Stimulated activated CD4-positive, alpha-beta T cell treated with anti-CD3 and anti-CD28 coated beads, TNF-alpha, amount 100 ng/mL, for 1 hour (primary cell): Measurements from ENCODE around the gene RMDN3.

ENCODE experiments used
- DNase-seq, 3 donors: peaks; one replicate each; pipeline ENCODE4 v3.0.0-alpha.2; 2020; ENCODE audit warnings: low read depth in 3 of 3, low spot score in 1 of 3

Gene RMDN3

DNA sequence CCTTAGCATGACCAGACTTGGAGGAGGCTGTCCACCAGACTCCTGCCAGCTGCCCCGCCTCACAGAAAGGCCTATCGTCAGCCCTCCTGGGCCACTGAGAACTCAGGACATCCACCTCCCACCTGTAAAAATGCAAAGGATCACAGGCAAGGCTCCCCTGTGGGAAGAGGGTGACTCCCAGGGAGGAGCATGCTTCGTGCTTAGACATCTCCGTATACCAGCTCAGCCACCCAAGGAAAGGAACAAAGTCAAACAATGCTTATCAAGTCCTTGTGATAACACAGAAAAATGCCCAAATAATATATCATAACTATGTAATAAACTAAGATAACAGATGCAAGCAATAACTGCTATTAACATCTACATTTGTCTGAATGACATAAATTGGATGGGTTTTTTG lies 4.2 kb downstream of the RMDN3 start:
- DNase-seq, result no peak

DNA sequence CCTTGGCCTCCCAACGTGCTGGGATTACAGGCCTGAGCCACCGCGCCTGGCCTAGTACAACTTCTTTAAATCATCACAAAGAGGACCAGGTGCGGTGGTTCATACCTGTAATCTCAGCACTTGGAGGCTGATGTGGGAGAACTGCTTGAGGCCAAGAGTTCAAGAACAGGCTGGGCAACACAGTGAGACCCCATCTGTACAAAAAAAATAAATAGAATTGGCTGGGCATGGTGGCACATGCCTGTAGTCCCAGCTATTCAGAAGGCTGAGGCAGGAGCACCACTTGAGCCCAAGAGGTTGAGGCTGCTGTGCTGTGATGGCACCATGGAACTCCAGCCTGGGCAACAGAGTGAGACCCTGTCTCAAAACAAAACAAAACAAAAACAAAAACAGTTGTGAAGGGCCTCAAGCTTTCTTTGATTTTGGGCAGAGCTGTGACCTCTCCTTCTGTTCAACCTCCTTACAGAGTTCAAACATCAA lies 5.9 kb downstream of the RMDN3 start:
- DNase-seq, result no peak

DNA sequence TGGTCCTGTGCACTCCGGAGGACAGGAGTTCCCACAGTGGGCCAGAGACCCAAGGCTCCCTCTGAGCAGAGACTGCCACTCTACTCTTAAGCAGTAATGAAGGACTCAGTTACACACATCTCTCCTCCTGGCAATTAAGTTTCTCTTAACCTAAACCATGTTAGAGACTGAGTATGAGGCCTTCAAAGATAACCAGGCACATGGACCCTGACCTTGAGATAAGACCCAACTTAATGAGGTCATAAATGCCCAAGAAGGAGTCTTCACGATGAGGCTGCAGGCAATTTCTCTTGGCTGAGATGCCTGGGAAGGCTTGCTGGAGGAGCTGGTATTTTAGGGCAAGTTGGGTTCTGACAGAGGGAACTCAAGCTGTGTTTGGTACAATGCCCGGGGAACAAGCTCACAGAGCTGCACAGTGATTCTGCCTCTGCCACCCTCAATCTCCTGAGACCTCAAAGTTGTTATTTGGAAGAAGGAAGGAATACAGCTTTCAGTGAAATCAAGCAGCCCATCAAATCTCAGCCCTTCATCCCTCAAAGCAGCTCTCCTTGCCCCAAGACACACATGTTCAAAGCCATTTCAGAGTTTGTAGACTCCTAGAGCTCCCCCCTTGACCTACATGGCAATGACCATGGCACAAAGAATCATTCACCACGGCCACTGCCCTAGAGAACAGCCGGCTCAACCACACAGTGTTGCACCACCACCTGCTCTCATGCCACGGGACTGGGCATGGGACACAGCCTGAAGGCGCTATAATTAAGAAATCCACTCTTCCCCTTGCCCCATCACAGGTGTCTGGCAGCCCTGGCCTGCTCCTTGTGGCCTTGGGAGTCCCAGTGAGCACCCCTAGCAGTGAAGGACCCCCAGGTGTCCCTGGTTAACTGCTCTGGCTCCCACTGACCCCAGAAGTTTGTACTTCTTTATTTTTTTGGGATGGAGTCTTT lies 7.1 kb downstream of the RMDN3 start:
- DNase-seq, result no peak

DNA sequence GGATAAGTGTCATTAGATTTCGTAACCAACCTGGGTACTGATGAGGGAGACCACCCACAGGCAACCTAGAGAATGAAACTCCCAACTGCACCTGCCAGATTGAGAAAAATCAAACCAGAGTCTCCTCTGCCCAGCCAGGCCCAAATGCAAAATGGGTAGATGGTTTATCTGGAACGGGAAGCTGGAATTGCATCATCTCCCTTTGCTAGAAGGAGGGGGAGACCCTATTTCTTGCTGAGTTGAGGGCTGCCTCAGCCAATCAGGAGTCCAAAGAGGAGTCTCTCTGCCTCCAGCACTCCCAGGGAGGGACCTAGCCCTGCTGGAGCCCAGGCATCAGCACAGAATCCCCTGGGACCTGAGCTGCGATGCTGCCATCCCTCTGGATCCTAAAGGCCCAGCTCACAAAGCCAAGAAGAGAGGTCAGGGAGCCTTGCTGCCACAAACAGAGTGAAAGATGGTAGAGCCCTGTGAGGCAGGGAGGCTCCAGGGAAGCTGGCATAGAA lies 8.1 kb downstream of the RMDN3 start:
- no peak for DNase-seq

DNA sequence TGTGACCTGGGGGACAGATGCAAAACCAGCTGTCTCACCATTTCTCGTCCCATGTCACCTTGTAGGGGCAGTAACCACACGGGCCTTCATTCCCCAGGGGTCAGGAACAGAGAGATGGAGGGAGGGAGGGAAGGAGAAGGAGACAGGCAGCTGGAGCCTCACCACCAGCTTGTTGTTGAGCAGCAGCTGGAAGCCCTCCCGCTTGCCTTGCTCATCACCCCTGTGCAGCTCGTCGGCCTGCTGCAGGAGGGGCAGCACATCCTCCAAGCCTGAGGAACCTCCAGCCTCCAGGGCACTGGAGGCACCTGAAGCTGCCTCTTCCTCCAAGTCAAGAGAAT lies 10.3 kb downstream of the RMDN3 start:
- no peak for DNase-seq

DNA sequence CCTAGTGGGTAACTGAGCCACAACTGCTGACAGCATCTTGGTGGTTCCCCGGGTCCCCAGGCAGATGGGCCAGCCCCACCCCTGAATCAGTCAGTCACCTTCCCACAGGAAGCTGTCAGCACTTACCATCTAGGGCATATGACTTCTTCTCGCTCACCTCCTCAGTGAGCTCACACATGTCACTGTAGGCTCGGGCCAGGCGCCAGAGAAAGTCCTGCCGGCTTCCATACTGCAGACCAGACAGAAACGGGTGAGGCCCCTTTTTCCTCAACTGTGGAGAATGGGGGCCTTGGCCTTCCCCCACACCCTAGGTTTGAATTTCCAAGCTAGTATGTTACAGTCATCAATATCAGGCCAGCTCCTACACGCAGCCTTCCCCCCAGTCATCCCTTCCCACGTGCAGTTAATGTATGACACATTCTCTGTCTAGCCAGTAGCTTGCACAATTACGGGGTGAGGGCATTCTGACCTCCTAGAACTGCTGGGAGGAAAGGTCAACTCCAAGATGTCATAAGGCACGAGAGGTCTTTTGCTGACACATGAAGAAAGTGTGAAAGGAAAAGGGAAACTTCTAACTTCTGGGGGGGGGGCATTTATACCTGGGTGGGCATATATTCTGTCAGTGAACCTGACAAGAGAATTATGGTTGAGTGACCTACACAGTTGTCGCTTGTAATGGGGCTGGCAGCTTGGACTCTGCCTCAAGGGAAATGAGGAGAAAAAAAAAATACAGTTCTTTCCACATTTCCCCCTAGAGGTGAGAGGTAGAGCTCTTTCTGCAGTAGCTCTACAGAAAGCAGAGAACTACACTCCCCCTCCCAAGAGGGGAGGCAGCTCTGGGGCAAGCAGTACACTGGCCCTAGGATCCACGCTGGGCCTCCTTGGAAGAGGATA lies 10.9 kb downstream of the RMDN3 start:
- no peak for DNase-seq

DNA sequence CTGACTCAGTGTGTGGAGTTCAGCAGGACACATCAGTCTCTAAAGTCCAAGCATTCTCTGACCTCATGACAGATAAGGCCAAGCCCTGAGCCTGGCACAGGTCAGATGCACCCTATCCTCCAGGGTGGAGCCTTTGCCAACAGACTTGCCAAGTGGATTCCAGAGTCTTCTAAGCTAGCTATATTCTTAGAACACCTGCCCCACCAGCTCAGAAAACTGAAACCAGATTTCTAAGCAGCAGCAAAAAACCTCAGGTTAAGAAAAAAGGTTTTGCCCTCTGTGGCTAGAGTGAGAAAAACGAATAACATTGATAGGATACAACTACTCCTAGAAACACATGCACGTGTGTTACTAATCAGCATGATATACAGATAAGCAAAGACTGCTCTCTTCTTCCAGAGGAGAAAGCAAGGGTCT lies 11.6 kb downstream of the RMDN3 start:
- DNase-seq, result no peak

DNA sequence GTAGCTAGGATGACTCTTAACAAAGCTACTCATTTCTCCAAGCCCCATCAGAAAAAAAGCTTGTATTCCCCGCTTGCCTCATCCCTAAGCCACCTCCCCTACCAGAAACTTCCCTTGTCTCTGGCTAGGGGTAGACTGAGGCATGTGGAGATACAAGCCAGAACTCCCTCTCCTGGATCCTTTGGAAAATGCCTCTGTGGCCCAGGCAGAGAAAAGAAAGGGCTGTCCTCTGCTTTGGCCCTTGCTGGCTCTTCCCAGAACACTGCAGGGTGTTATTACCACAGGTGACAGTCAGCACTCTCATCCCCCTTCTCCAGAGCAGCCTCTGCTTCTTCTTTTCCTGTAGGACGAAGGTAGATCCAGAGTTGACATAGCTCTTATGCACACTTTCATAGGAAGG lies 15.2 kb downstream of the RMDN3 start:
- no peak for DNase-seq

DNA sequence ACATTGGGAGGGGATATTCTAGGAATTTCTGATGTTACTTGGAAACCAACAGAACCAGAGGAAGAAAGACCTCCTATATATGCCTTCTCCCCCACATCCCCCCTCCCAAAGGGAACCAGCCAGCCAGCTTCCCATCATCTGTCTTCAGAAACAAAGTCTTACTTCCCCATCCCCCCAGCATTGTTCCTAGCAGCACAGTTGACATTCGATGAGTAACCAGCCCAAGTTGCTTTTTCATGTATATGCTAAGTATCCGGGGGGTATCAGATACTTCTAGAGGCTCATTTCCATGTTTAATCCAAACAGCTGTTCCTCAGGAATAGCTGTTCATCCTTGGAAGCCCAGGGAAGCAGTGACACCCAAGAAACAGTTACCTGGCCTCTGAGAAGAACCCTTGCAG lies 16.0 kb downstream of the RMDN3 start:
- DNase-seq, result no peak

DNA sequence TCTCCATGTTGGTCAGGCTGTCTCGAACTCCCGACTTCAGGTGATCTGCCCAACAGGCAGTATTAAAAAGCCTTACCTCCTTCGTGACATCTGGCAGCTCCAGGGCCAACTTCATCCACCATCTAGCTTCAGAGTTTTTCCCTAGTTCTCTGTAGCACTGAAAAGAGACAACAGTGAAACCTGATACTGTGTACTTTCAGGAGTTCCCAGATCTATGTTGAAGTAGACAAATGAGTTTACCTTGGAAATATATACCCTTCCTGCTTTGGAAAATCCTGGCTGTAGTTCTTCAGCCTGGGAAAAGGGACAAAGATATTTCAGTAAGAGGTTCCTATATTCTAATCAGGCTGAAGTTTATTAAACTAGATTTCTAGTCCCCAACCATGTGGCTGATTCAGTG lies 18.0 kb downstream of the RMDN3 start:
- DNase-seq, result no peak

DNA sequence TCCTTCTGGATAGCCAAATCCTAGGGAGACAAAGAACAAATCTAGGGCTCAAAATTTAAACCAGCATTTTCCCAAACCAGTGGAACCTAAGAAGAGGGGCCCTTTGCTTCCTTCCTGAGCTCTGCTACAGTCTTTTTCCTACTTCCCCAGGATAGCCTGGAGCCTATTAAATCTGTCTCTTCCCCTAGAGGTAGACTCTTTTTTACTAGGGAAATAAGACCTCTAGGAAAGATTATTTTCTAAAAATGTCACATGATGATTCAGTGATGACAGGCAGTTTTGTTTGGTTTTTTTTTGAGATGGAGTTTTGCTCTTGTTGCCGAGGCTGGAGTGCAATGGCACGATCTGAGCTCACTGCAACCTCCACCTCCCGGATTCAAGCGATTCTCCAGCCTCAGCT lies 18.5 kb downstream of the RMDN3 start:
- DNase-seq, result no peak

DNA sequence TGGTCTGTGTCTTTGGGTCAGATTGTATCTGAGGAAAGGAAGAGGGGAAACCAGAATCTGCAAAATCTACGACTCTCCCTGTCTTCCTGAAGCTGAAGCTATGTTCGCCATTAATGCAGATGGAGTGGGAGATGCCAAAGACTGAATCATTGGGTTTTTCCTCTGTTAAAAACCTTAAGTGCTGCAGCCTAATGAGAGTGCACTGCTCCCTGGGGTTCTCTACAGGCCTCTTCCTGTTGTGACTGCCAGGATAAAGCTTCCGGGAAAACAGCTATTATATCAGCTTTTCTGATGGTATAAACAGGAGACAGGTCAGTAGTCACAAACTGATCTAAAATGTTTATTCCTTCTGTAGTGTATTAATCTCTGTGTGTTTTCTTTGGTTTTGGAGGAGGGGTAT lies 24.0 kb downstream of the RMDN3 start:
- no peak for DNase-seq

DNA sequence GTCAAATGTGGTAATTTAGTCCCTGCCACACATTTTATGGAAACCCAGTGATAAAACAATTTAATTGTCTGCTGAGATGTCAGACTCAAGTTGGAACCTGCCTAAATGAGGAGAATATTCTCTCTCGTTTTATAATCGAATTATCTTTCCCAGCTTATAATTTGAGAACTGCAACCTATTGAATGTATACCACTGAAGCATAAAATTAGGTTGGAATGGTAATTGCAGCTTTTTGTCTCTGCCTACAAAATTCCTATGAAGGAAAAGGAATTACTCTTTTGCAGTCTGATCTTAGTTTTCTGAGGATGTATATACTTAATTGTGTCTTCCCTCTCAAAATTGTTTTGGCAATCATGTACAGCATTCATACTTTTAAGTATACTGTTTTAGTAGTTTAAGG lies 31.1 kb downstream of the RMDN3 start:
- DNase-seq, result no peak

DNA sequence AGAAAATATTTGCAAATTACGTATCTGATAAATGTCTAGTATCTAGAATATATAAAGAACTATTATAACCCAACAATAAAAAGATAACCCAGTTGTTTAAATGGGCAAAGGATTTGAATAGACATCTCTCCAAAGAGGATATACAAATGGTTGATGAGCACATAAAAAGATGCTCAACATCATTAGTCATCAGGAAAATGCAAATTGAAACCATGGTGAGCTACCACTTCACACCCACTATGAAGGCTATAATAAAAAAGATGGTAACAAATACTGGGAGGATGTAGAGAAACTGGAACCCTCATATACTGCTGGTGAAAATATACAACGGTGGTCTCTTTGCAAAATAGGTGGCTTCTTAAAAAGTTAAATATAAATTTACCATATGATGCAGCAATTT lies 32.1 kb downstream of the RMDN3 start:
- DNase-seq, result no peak

DNA sequence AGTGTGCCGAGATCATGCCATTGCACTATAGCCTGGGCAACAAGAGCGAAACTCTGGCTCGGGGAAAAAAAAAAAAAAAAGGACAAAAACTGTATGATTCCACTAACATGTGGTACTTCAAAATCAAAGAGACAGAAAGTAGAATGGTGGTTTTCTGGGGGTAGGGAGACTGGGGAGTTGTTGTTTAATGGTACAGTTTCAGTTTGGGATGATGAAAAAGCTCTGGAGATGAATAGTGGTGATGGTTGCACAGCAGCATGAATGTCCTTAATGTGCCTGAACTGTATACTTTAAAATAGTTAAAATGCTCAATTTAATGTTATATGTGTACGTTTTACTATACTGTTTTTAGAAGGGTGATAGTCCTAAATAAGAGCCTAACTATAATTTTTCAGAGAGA lies 32.7 kb downstream of the RMDN3 start:
- no peak for DNase-seq

DNA sequence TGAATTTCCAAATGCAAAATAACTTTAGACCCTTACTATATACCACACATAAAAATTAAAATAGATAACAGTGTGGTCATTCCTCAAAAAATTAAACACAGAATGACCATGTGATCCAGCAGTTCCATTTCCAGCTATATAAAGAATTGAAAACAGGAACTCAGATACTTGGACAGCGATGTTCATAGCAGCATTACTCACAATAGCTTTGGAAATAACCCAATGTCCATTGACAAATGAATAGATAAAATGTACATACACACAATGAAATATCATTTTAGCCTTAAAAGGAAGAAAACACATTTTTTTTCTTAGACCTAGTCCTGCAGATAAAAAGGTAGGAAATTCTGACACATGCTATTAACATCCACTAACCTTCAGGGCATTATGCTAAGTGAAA lies 33.4 kb downstream of the RMDN3 start:
- DNase-seq, result no peak

DNA sequence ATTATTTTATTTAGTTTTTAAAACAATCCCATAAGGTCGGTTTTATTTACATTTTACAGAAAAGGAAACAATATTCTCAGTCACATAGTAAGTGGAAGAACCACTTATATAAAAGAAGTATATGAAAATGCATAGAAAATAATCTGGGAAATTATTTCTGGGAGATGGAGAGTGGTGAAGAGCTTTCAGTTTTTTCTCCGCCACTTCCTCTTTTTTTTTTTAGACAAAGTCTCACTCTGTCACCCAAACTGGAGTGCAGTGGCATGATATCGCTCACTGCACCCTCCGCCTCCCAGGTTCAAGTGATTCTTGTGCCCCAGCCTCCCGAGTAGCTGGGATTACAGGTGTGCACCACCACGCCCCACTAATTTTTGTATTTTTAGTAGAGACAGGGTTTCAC lies 38.9 kb downstream of the RMDN3 start:
- no peak for DNase-seq

DNA sequence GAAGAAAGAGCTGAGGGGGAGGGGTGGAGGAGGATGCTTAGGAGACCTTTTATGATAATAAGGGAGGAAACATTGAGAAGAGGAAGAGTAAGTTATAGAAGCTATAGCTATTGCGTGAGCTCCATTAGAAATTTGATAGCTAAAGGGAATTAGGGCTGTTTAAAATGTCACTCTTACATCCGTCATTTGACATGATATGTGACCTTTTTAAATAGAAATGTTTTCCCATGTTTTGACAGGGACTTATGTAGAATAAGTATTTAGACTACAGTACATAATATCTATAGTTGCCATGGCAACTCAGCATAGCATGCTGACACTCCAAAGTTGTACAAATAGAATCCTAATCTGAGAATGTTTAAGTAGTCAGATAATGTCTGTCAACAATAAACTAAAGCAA lies 40.9 kb downstream of the RMDN3 start:
- DNase-seq, result no peak

DNA sequence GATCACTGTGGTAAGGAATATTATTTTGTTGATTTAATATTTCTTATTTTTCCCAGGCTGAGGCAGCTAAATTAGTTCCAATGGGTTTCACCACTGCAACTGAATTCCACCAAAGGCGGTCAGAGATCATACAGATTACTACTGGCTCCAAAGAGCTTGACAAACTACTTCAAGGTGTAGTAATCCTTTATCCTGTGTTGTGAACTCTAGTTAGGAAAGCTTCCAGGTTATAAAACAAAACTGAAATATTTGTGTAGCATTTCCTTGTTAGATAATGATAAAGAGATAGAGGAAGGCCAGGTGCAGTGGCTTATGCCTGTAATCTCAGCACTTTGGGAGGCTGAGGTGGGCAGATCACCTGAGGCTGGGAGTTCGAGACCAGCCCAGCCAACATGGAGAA lies 48.9 kb downstream of the RMDN3 start:
- no peak for DNase-seq

DNA sequence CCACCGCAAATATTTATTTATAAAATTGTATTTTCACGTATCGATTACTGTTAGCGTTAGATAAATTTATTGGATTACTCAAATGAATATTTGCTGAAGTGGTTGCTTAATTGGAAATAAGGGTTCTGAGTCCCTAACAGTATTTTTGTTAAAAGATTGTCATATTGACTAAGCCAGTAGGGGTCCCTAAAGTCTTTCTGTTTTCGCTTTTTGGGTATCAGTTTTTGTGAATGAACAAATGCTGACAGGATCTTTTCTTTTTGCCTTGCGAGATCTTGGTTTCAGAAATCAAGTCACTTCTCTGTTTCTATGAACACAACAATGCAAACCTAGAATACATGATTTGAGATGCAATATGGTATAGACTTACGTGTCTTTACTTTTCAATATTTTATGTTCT lies 53.0 kb downstream of the RMDN3 start:
- no peak for DNase-seq

DNA sequence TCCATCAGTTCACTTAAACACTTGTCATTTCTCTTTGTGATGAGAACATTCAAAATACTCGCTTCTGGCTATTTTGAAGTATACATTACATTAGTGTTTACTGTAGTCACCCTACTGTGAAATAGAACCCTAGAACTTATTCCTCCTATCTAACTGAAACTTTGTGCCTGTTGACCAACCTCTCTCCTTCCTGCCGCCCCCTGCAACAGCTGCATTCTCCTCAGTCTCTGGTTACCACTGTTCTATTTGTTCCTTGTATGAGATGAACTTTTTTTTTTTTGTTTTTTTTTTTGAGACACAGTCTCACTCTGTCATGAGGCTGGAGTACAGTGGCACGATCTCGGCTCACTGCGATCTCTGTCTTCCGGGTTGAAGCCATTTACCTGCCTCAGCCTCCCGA lies 57.1 kb downstream of the RMDN3 start:
- DNase-seq, result no peak

DNA sequence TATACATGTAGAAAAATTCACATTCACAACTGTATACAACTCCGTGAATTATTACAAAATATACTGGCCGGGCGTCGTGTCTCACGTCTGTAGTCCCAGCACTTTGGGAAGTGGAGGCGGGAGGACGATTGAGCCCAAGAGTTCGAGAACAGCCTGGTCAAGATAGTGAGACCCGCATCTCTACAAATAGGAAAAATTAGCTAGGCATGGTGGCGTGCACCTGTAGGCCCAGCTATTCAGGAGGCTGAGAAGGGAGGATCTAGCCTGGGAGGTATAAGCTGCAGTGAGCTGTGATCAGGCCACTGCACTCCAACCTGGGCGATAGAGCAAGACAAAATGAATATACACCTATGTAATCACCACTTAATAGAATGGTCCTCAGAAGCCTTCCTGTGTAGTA lies 58.8 kb downstream of the RMDN3 start:
- no peak for DNase-seq
